ENCODE results near the gene SUPT16H. TPM values are rescaled to one million over a fixed set of nuclear protein-coding genes. Genes with fewer than 3 reads are reported as not detected.

Gene SUPT16H
- total RNA-seq, 1 experiment from 2014 or later: 196 TPM

GRCh38 chr14:21317398-21317797 is 66.4 kb downstream of the SUPT16H start:
- POLR2A ChIA-PET (ENCODE audit: low non-redundant PET): no interaction called here
- TF ChIP-seq EZH2 (IDR thresholded peaks at IDR 0.05; ENCODE audit: borderline replicate concordance, low read depth, low read length, poor library complexity, severe bottlenecking): no peak
- TF ChIP-seq CTCF (conservative IDR thresholded peaks at IDR 0.05; ENCODE audit: low read depth, low read length): no peak
- CTCF ChIA-PET: no interaction called here

GRCh38 chr14:21313512-21313911 is 70.3 kb downstream of the SUPT16H start:
- H3K36me3 ChIP-seq (ENCODE audit: insufficient read depth, low read length, poor library complexity, severe bottlenecking): no peaks in the 10 kb centered on the region
- ChIA-PET POLR2A (ENCODE audit: low non-redundant PET) (no interaction called here), CTCF (interaction anchor here (0.6 kb wide), 1 partner anchor 246 kb away, joined by 3 read pairs; no protein-coding TSS in a partner anchor)
- peaks cover 4% of the 10 kb centered on the region for H3K4me1 ChIP-seq (ENCODE audit: insufficient read depth, low read length, poor library complexity, severe bottlenecking)
- BruUV-seq (replicated peaks): no TSS peak
- no peak overlapping the region for H3K27ac ChIP-seq (ENCODE audit: low read depth, low read length, poor library complexity, severe bottlenecking)
- no peak for TF ChIP-seq CTCF (conservative IDR thresholded peaks at IDR 0.05; ENCODE audit: low read depth, low read length)
- no peaks in the 10 kb centered on the region for H3K27me3 ChIP-seq (replicated peaks; ENCODE audit: insufficient read depth, low read depth, low read length, poor library complexity)
- no peaks in the 10 kb centered on the region for H3K9me3 ChIP-seq (ENCODE audit: low read depth, low read length, poor library complexity, severe bottlenecking)
- DNase-seq (ENCODE audit: low spot score): no peak
- no peak overlapping the region for H3K4me3 ChIP-seq (ENCODE audit: low read depth, low read length, poor library complexity, severe bottlenecking)
- intact Hi-C loops (cut with micrococcal nuclease; ENCODE audit: unreplicated experiment): no loop called here

More at GRCh38 chr14:21317398-21317797, 66.4 kb downstream of the SUPT16H start:
- Histone ChIP-seq H3K4me3 (ENCODE audit: low read depth, low read length, poor library complexity, severe bottlenecking) (no peak overlapping the region), H3K36me3 (ENCODE audit: insufficient read depth, low read length, poor library complexity, severe bottlenecking) (no peaks in the 10 kb centered on the region), H3K27me3 (replicated peaks; ENCODE audit: insufficient read depth, low read depth, low read length, poor library complexity) (no peaks in the 10 kb centered on the region), H3K4me1 (ENCODE audit: insufficient read depth, low read length, poor library complexity, severe bottlenecking) (peaks cover 5% of the 10 kb centered on the region), H3K9me3 (ENCODE audit: low read depth, low read length, poor library complexity, severe bottlenecking) (no peaks in the 10 kb centered on the region), H3K27ac (ENCODE audit: low read depth, low read length, poor library complexity, severe bottlenecking) (no peak overlapping the region)
- intact Hi-C loops (cut with micrococcal nuclease; ENCODE audit: unreplicated experiment): no loop called here
- BruUV-seq (replicated peaks): no TSS peak
- DNase-seq (ENCODE audit: low spot score): no peak

- Histone ChIP-seq H3K27ac (ENCODE audit: low read depth, low read length, poor library complexity, severe bottlenecking) (no peak overlapping the region), H3K9me3 (ENCODE audit: low read depth, low read length, poor library complexity, severe bottlenecking) (no peaks in the 10 kb centered on the region), H3K27me3 (replicated peaks; ENCODE audit: insufficient read depth, low read depth, low read length, poor library complexity) (no peaks in the 10 kb centered on the region), H3K4me3 (ENCODE audit: low read depth, low read length, poor library complexity, severe bottlenecking) (no peak overlapping the region), H3K36me3 (ENCODE audit: insufficient read depth, low read length, poor library complexity, severe bottlenecking) (no peaks in the 10 kb centered on the region), H3K4me1 (ENCODE audit: insufficient read depth, low read length, poor library complexity, severe bottlenecking) (peaks cover 4% of the 10 kb centered on the region)
- POLR2A ChIA-PET (ENCODE audit: low non-redundant PET): no interaction called here
- intact Hi-C loops (cut with micrococcal nuclease; ENCODE audit: unreplicated experiment): no loop called here
- no peak for DNase-seq (ENCODE audit: low spot score)
- CTCF ChIA-PET: no interaction called here
- TF ChIP-seq EZH2 (IDR thresholded peaks at IDR 0.05; ENCODE audit: borderline replicate concordance, low read depth, low read length, poor library complexity, severe bottlenecking) (no peak), CTCF (conservative IDR thresholded peaks at IDR 0.05; ENCODE audit: low read depth, low read length) (no peak)
- BruUV-seq (replicated peaks): no TSS peak
Measured at GRCh38 chr14:21311614-21312013, 72.2 kb downstream of the SUPT16H start.

Data from A673 (cell line).